Activated CD8-positive, alpha-beta T cell treated with anti-CD3 and anti-CD28 coated beads for 36 hours (primary cell): ENCODE results near the gene ZNF132. TPM values are rescaled to one million over a fixed set of nuclear protein-coding genes. Genes with fewer than 3 reads are reported as not detected.
A peak's percentile ranks its signal among the peaks of the same experiment; 100 is the strongest.

Experiments
- ATAC-seq: fragments of 200-7000 bp; cut with Tn5 transposase; one replicate; pipeline ENCODE4 v1.10.0; 2021; ENCODE audit warnings: mild to moderate bottlenecking, moderate library complexity
- CTCF ChIA-PET: fragments of 350-600 bp; sonication (Branson Sonifier 250); formaldehyde crosslinking; loops from one replicate; lab custom pipeline; 2021; ENCODE audit warnings: antibody characterized with exemption; lab: Charles Lee
- POLR2A ChIA-PET: fragments of 350-600 bp; sonication (Branson Sonifier 250); formaldehyde crosslinking; loops from one replicate; lab custom pipeline; 2021; ENCODE audit warnings: antibody characterized with exemption; lab: Charles Lee
- DNase-seq: peaks from one replicate; pipeline ENCODE4 v3.0.0-alpha.2; 2020
- H3K27ac Mint-ChIP-seq: one replicate; pipeline ENCODE4 v1.8.0; 2021; ENCODE audit warnings: mild to moderate bottlenecking, mixed read lengths
- H3K27me3 Mint-ChIP-seq: one replicate; pipeline ENCODE4 v1.8.0; 2021; ENCODE audit warnings: mixed read lengths
- H3K36me3 Mint-ChIP-seq: one replicate; pipeline ENCODE4 v1.8.0; 2021; ENCODE audit warnings: low read depth, mixed read lengths
- H3K4me1 Mint-ChIP-seq: one replicate; pipeline ENCODE4 v1.8.0; 2021; ENCODE audit warnings: low read depth, mixed read lengths
- H3K4me3 Mint-ChIP-seq: one replicate; pipeline ENCODE4 v1.8.0; 2021; ENCODE audit warnings: mild to moderate bottlenecking, moderate library complexity, mixed read lengths
- H3K9me3 Mint-ChIP-seq: one replicate; pipeline ENCODE4 v1.8.0; 2021; ENCODE audit warnings: mixed read lengths
- CTCF ChIP-seq: fragments of 200-600 bp; IDR thresholded peaks from one replicate; pipeline ENCODE4 v1.8.0; 2022; ENCODE audit warnings: antibody characterized with exemption, mild to moderate bottlenecking
- intact Hi-C: fragments of 100-400 bp; cut with micrococcal nuclease; formaldehyde crosslinking; loops from one replicate; pipeline ENCODE4 v1.10.0; 2022
- total RNA-seq, 2 experiments: library from RNA; stranded (reverse); gene quantifications; one replicate each; pipeline ENCODE4 v1.2.3, GENCODE V29; 2021

Gene ZNF132
- total RNA-seq, 2 experiments from 2014 or later, result 3.4 to 3.8 TPM

GRCh38 chr19:58416604-58417003, 23.3 kb downstream of the ZNF132 start:
- no peaks in the 10 kb centered on the region for H3K9me3 Mint-ChIP-seq
- peaks cover 54% of the 10 kb centered on the region for H3K36me3 Mint-ChIP-seq
- CTCF ChIA-PET, result no interaction called here
- TF ChIP-seq CTCF, result no peak
- H3K4me1 Mint-ChIP-seq, result peaks cover 4% of the 10 kb centered on the region
- POLR2A ChIA-PET, result interaction anchor here (3.4 kb wide), 1 partner anchor 8 kb away, joined by 10 read pairs; the partner anchor contains the start of gene ZNF584
- no peak overlapping the region for H3K4me3 Mint-ChIP-seq
- ATAC-seq (no peak), DNase-seq (no peak)
- no peak overlapping the region for H3K27ac Mint-ChIP-seq
- H3K27me3 Mint-ChIP-seq, result no peaks in the 10 kb centered on the region
- intact Hi-C loops, result no loop called here

- Mint-ChIP-seq H3K9me3 (no peaks in the 10 kb centered on the region), H3K36me3 (peaks cover 22% of the 10 kb centered on the region), H3K27me3 (no peaks in the 10 kb centered on the region), H3K4me1 (peaks cover 32% of the 10 kb centered on the region), H3K27ac (peak overlapping the region; percentile 68), H3K4me3 (peak overlapping the region; percentile 87)
- ATAC-seq (peak; percentile 13), DNase-seq (peak; percentile 62)
- CTCF ChIA-PET, result interaction anchor here (1.0 to 2.0 kb wide), 4 partner anchors 30 to 111 kb away, joined by 3 to 6 read pairs (median 3); partner anchors contain the start of gene ZBTB45
- intact Hi-C loops, result no loop called here
- TF ChIP-seq CTCF, result no peak
- POLR2A ChIA-PET, result interaction anchor here (0.7 to 2.6 kb wide), 4 partner anchors 9 to 166 kb away, joined by 3 to 10 read pairs (median 4); partner anchors contain the start of gene ZBTB45
Observed at GRCh38 chr19:58409010-58409790, 30.8 kb downstream of the ZNF132 start.

DNA sequence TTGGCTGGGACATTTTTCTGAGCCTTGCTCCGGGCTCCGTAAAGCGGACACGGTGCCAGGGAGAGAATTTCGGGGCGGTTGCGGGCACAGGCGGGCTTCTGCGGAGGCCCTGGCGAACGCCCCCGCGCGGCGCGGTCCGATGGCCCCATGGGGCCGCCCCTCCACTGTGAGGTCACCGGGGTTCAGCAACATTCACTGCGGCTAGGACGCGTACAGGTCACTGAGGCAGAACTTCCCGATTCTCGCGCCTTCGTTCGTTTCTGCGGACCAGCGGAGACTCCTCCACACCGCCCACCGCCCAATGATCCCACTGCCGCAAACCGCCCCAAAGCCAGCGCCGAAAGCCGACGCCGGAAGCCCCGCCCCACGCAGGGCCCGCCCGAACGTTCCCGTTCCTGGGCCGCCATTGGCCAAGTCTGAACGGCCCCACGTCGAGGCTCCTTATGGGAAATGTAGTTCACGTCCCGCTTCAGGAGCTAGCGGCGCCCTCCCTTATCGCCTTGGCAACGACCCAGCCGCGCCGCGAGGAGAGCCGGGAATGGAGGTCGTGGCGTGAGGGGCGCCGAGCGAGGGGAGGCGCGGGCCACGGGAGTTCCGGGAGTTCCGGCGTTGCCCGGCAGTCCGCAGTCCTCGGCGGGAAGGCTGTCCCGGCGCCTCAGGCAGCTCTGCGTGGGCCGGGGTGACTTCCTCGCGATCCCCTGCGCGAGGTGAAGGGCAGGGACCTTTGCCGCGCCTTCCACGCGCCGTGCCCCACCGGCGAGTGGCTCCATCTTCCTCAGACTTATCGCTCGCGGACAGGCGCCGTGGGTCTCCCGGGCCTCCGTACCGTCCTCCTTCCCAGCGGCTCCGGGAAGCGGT, 31.6 kb downstream of the ZNF132 start, which contains the start of gene ZNF584:
ZNF584 (plus strand) TSS at position 498 of the 858 bp plus-strand sequence. CDS start 499 bp downstream, outside the sequence.
- Mint-ChIP-seq H3K4me1 (peaks cover 37% of the 10 kb centered on the region), H3K9me3 (no peaks in the 10 kb centered on the region), H3K27ac (peak within 1 kb of the TSS; percentile 95), H3K36me3 (peaks cover 21% of the 10 kb centered on the region), H3K27me3 (no peaks in the 10 kb centered on the region), H3K4me3 (peak within 1 kb of the TSS; percentile 87)
- intact Hi-C loops, result no loop called here
- no peak for TF ChIP-seq CTCF
- ATAC-seq (peak; percentile 95), DNase-seq (peak; percentile 97)
- ChIA-PET CTCF (interaction anchor here (1.0 to 1.4 kb wide), 3 partner anchors 29 to 106 kb away, joined by 3 read pairs; no protein-coding TSS in a partner anchor), POLR2A (interaction anchor here (0.7 to 2.6 kb wide), 6 partner anchors 10 to 167 kb away, joined by 3 to 10 read pairs (median 4); partner anchors contain the start of genes RPS5 and ZBTB45)

DNA sequence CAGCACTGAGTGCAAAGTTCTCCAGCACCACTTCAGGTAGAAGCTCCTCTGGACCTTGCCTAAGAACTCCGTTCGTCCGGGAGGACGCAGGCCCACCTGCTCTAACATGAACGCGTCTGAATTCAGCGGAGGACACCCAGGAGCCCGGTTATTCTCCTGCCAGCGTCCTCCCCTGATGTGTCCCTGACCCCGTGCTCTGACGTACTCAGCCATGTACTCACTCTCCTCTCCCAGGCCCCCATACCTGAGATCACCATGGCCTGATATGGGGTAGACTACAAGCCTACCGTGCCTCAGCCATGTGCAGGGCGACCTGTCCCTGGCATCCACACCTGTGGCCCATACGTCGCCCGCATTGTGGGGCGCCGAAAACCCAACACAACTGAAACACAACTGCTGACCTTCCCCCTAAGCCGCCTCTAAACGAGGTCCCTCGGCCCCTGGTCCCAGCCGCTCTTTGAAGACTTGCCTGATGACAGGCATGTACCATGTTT, 32.2 kb downstream of the ZNF132 start:
- peak overlapping the region; percentile 87 for H3K4me3 Mint-ChIP-seq
- intact Hi-C loops, result no loop called here
- ChIA-PET POLR2A (interaction anchor here (0.7 to 2.6 kb wide), 4 partner anchors 10 to 61 kb away, joined by 3 to 10 read pairs (median 4); partner anchors contain the start of gene RPS5), CTCF (interaction anchor here (1.0 to 1.2 kb wide), 2 partner anchors 28 to 106 kb away, joined by 3 read pairs; no protein-coding TSS in a partner anchor)
- H3K27me3 Mint-ChIP-seq, result no peaks in the 10 kb centered on the region
- peaks cover 18% of the 10 kb centered on the region for H3K36me3 Mint-ChIP-seq
- peak overlapping the region; percentile 95 for H3K27ac Mint-ChIP-seq
- ATAC-seq (peak; percentile 41), DNase-seq (peak; percentile 57)
- no peaks in the 10 kb centered on the region for H3K9me3 Mint-ChIP-seq
- no peak for TF ChIP-seq CTCF
- H3K4me1 Mint-ChIP-seq, result peaks cover 38% of the 10 kb centered on the region
